ENCODE data around the gene CPTP.
A peak's percentile ranks its signal among the peaks of the same experiment; 100 is the strongest.
"Not testable (repeated sequence)": the region's sequence is repeated elsewhere in the genome, so short reads cannot be mapped to it uniquely, and the experiment has no call there.

CPTP gene

GRCh38 chr1:1366699-1367066, 42.1 kb downstream of the CPTP start:
- DNase-seq (ENCODE audit: insufficient read length, low spot score) (no peak), FAIRE-seq (no peak)
- TF ChIP-seq POLR2A (IDR thresholded peaks at IDR 0.05; ENCODE audit: low read depth, low read length): no peak

- no peak for TF ChIP-seq POLR2A (IDR thresholded peaks at IDR 0.05; ENCODE audit: low read depth, low read length)
- FAIRE-seq (no peak), DNase-seq (ENCODE audit: insufficient read length, low spot score) (no peak)
Measured at GRCh38 chr1:1367315-1367714, 42.7 kb downstream of the CPTP start.

GRCh38 chr1:1370094-1370493, 45.5 kb downstream of the CPTP start:
- not testable (repeated sequence) for DNase-seq (ENCODE audit: insufficient read length, low spot score); FAIRE-seq

- no peak for TF ChIP-seq POLR2A (IDR thresholded peaks at IDR 0.05; ENCODE audit: low read depth, low read length)
- DNase-seq (ENCODE audit: insufficient read length, low spot score) (no peak), FAIRE-seq (no peak)
Measured at GRCh38 chr1:1370771-1371300, 46.2 kb downstream of the CPTP start.

GRCh38 chr1:1371364-1371745, 46.8 kb downstream of the CPTP start:
- DNase-seq (ENCODE audit: insufficient read length, low spot score): no peak
- TF ChIP-seq POLR2A (IDR thresholded peaks at IDR 0.05; ENCODE audit: low read depth, low read length): no peak
- no peak for FAIRE-seq

- FAIRE-seq: no peak
- no peak for TF ChIP-seq POLR2A (IDR thresholded peaks at IDR 0.05; ENCODE audit: low read depth, low read length)
- DNase-seq (ENCODE audit: insufficient read length, low spot score): no peak
Measured at GRCh38 chr1:1371746-1372711, 47.4 kb downstream of the CPTP start.

- TF ChIP-seq POLR2A (IDR thresholded peaks at IDR 0.05; ENCODE audit: low read depth, low read length): no peak
- DNase-seq (ENCODE audit: insufficient read length, low spot score): no peak
Measured at GRCh38 chr1:1373051-1373814, 48.6 kb downstream of the CPTP start.

GRCh38 chr1:1373815-1374588, 49.4 kb downstream of the CPTP start:
- DNase-seq (ENCODE audit: insufficient read length, low spot score): no peak
- FAIRE-seq: no peak
- no peak for TF ChIP-seq POLR2A (IDR thresholded peaks at IDR 0.05; ENCODE audit: low read depth, low read length)

More at GRCh38 chr1:1373051-1373814, 48.6 kb downstream of the CPTP start:
- no peak for FAIRE-seq

- no peak for FAIRE-seq
- TF ChIP-seq POLR2A (IDR thresholded peaks at IDR 0.05; ENCODE audit: low read depth, low read length): no peak
Measured at GRCh38 chr1:1374589-1374928, 50.0 kb downstream of the CPTP start.

GRCh38 chr1:1374929-1375662, 50.5 kb downstream of the CPTP start, which contains the start of gene AURKAIP1:
AURKAIP1 (minus strand) TSS chr1:1375207; CDS start chr1:1374756, 451 bp downstream.
- DNase-seq (ENCODE audit: insufficient read length, low spot score): peak; percentile 91
- TF ChIP-seq POLR2A (IDR thresholded peaks at IDR 0.05; ENCODE audit: low read depth, low read length): peak; percentile 30; the same call in 1 of the 2 replicates
- FAIRE-seq: peak; percentile 70

More at GRCh38 chr1:1374589-1374928, 50.0 kb downstream of the CPTP start:
- DNase-seq (ENCODE audit: insufficient read length, low spot score): no peak

GRCh38 chr1:1376551-1377226, 52.1 kb downstream of the CPTP start:
- no peak for TF ChIP-seq POLR2A (IDR thresholded peaks at IDR 0.05; ENCODE audit: low read depth, low read length)
- no peak for DNase-seq (ENCODE audit: insufficient read length, low spot score)
- no peak for FAIRE-seq

- no peak for TF ChIP-seq POLR2A (IDR thresholded peaks at IDR 0.05; ENCODE audit: low read depth, low read length)
- DNase-seq (ENCODE audit: insufficient read length, low spot score) (no peak), FAIRE-seq (no peak)
Measured at GRCh38 chr1:1377540-1378205, 53.1 kb downstream of the CPTP start.

All from H54 (cell line).